ENCODE data around the gene UNC13D. TPM values are rescaled to one million over a fixed set of nuclear protein-coding genes. Genes with fewer than 3 reads are reported as not detected.

The UNC13D gene
- total RNA-seq, 1 experiment from 2014 or later = 20.2 TPM

- CTCF ChIA-PET = no interaction called here
- DNase-seq (ENCODE audit: low read depth, low spot score) (no peak), ATAC-seq (no peak)
- Histone ChIP-seq H3K79me2 (ENCODE audit: insufficient read depth, low read length) (no peaks in the 10 kb centered on the region), H3K4me3 (replicated peaks in 1 of 2; ENCODE audit: low read depth in 1 of 2, low read length in 2 of 2) (no peak overlapping the region), H3K27ac (ENCODE audit: low read depth, low read length) (no peak overlapping the region), H4K20me1 (ENCODE audit: insufficient read depth) (no peaks in the 10 kb centered on the region), H3K36me3 (ENCODE audit: control insufficient read depth in 1 of 2, insufficient read depth in 2 of 2, low read length in 2 of 2) (peaks cover 19 to 32% of the 10 kb centered on the region in 2 experiments; a peak in 3 of 4 replicates), H3K27me3 (ENCODE audit: insufficient read depth, low read length) (no peaks in the 10 kb centered on the region), H3K9me2 (ENCODE audit: insufficient read depth) (no peaks in the 10 kb centered on the region), H3K9me3 (ENCODE audit: control insufficient read depth in 1 of 2, insufficient read depth in 1 of 2, low read depth in 1 of 2, low read length in 2 of 2) (no peaks in the 10 kb centered on the region), H3K4me2 (ENCODE audit: low read length) (no peak overlapping the region), H3K4me1 (ENCODE audit: control insufficient read depth in 1 of 2, insufficient read depth in 2 of 2, low read length in 2 of 2) (peaks cover 0 to 5% of the 10 kb centered on the region in 2 experiments; a peak in 1 of 4 replicates), H3K9ac (ENCODE audit: low read length) (no peak overlapping the region), H2AFZ (ENCODE audit: low read depth, low read length, poor library complexity, severe bottlenecking) (no peak overlapping the region)
- RAD21 ChIA-PET (ENCODE audit: low non-redundant PET in 1 of 2, low total read pairs in 2 of 2, uncharacterized antibody in 2 of 2, unreplicated experiment in 2 of 2) = no interaction called here
- intact Hi-C loops (cut with micrococcal nuclease) = no loop called here
- TF ChIP-seq POLR2AphosphoS5 (IDR thresholded peaks at IDR 0.05; ENCODE audit: low read depth, low read length) (no peak), FOSL1 (IDR thresholded peaks at IDR 0.05; ENCODE audit: low read depth) (no peak), POLR2A (IDR thresholded peaks at IDR 0.05; ENCODE audit: borderline replicate concordance, extremely low read depth, insufficient read depth, insufficient read length) (no peak), TCF7L2 (IDR thresholded peaks at IDR 0.05; ENCODE audit: borderline replicate concordance, extremely low read depth, insufficient read depth, insufficient read length) (no peak), RAD21 (IDR thresholded peaks at IDR 0.05; ENCODE audit: low read depth) (no peak), JUND (IDR thresholded peaks at IDR 0.05) (no peak), ZFX (IDR thresholded peaks at IDR 0.05) (no peak), SIN3A (IDR thresholded peaks at IDR 0.05; ENCODE audit: low read depth) (no peak), CEBPB (IDR thresholded peaks at IDR 0.05; ENCODE audit: low read depth) (no peak), YY1 (IDR thresholded peaks at IDR 0.05; ENCODE audit: extremely low read depth, insufficient replicate concordance, low read depth, low read length) (no peak), CTCF (IDR thresholded peaks at IDR 0.05 in 2 of 3, conservative IDR thresholded peaks at IDR 0.05 in 1 of 3; ENCODE audit: borderline replicate concordance in 1 of 3, insufficient read depth in 1 of 3, low read depth in 2 of 3, low read length in 2 of 3) (no peak), EZH2 (IDR thresholded peaks at IDR 0.05) (no peak), EGR1 (IDR thresholded peaks at IDR 0.05; ENCODE audit: low read depth) (no peak), ZBTB33 (IDR thresholded peaks at IDR 0.05; ENCODE audit: extremely low read depth, insufficient replicate concordance, low read length) (no peak), SP1 (IDR thresholded peaks at IDR 0.05; ENCODE audit: low read depth) (no peak)
- no TSS peak for BruUV-seq (replicated peaks)
- POLR2A ChIA-PET = interaction anchor here (1.4 kb wide), 1 partner anchor 34 kb away, joined by 3 read pairs; no protein-coding TSS in a partner anchor
Measured at GRCh38 chr17:75814021-75814395, 30.2 kb downstream of the UNC13D start.
